Neural progenitor cell (in vitro differentiated cells): ENCODE data around the gene MILR1. TPM values are rescaled to one million over a fixed set of nuclear protein-coding genes. Genes with fewer than 3 reads are reported as not detected.

ENCODE experiments used
- DNase-seq: peaks from one replicate; pipeline ENCODE4 v3.0.0-alpha.2; 2016; ENCODE audit warnings: low spot score
- H2AFZ ChIP-seq: fragments of 200-600 bp; sonication (generic); replicated peaks from 2 replicates; pipeline ENCODE4 v1.6.1; 2016; ENCODE audit warnings: antibody characterized with exemption
- H3F3A ChIP-seq: fragments of 200-600 bp; sonication (generic); 2 replicates; pipeline ENCODE4 v1.6.1; 2016; ENCODE audit warnings: antibody characterized with exemption, low read depth
- H3K27ac ChIP-seq: fragments of 200-600 bp; sonication (generic); 2 replicates; pipeline ENCODE4 v1.5.1; 2016; ENCODE audit warnings: mild to moderate bottlenecking
- H3K27me3 ChIP-seq: fragments of 200-600 bp; sonication (generic); 2 replicates; pipeline ENCODE4 v1.6.1; 2016; ENCODE audit warnings: mild to moderate bottlenecking, moderate library complexity
- H3K36me3 ChIP-seq: fragments of 200-600 bp; sonication (generic); 2 replicates; pipeline ENCODE4 v1.5.1; 2016
- H3K4me1 ChIP-seq: fragments of 200-600 bp; sonication (generic); 2 replicates; pipeline ENCODE4 v1.6.1; 2016; ENCODE audit warnings: mixed run types
- H3K4me2 ChIP-seq: fragments of 200-600 bp; sonication (generic); 2 replicates; pipeline ENCODE4 v1.6.1; 2016
- H3K4me3 ChIP-seq: fragments of 200-600 bp; sonication (generic); 2 replicates; pipeline ENCODE4 v1.5.1; 2016
- H3K79me2 ChIP-seq: fragments of 200-600 bp; sonication (generic); 2 replicates; pipeline ENCODE4 v1.6.1; 2016; ENCODE audit warnings: low read depth
- H3K9ac ChIP-seq: fragments of 200-600 bp; sonication (generic); 2 replicates; pipeline ENCODE4 v1.6.1; 2016
- H3K9me3 ChIP-seq: fragments of 200-600 bp; sonication (generic); 2 replicates; pipeline ENCODE4 v1.5.1; 2016; ENCODE audit warnings: low read depth
- H4K20me1 ChIP-seq: fragments of 200-600 bp; sonication (generic); 2 replicates; pipeline ENCODE4 v1.6.1; 2016; ENCODE audit warnings: low read depth
- H3K27ac Mint-ChIP-seq: 3 replicates; pipeline ENCODE4 v1.8.0; 2021; ENCODE audit warnings: mixed read lengths
- H3K27me3 Mint-ChIP-seq: 2 replicates; pipeline ENCODE4 v1.8.0; 2022; ENCODE audit warnings: low read depth, mild to moderate bottlenecking, inconsistent platforms, moderate library complexity, mixed read lengths; ENCODE audit not compliant: insufficient read depth
- H3K36me3 Mint-ChIP-seq: 3 replicates; pipeline ENCODE4 v1.8.0; 2021; ENCODE audit warnings: mixed read lengths
- H3K4me1 Mint-ChIP-seq: 3 replicates; pipeline ENCODE4 v1.8.0; 2021; ENCODE audit warnings: mixed read lengths
- H3K4me3 Mint-ChIP-seq: 3 replicates; pipeline ENCODE4 v1.8.0; 2021; ENCODE audit warnings: mild to moderate bottlenecking, moderate library complexity, mixed read lengths
- H3K9me3 Mint-ChIP-seq: 3 replicates; pipeline ENCODE4 v1.8.0; 2020; ENCODE audit warnings: mixed read lengths
- EZH2 ChIP-seq: fragments of 200-600 bp; sonication (generic); IDR thresholded peaks from 2 replicates; pipeline ENCODE4 v1.6.1; 2017; ENCODE audit warnings: antibody characterized with exemption, mild to moderate bottlenecking, moderate library complexity
- EZH2phosphoT487 ChIP-seq: fragments of 200-600 bp; sonication (generic); IDR thresholded peaks from 2 replicates; pipeline ENCODE4 v1.6.1; 2017; ENCODE audit warnings: antibody characterized with exemption
- total RNA-seq: library from RNA; depleted of rRNA; stranded (reverse); fragments of >200 nt; gene quantifications from 2 replicates; pipeline ENCODE4 v1.2.3, GENCODE V29; 2015; ENCODE audit warnings: low replicate concordance
- TF ChIP-seq, protein P1 (sequence below): fragments of 200-600 bp; sonication (generic); IDR thresholded peaks from 2 replicates; pipeline ENCODE4 v1.5.1; 2017; ENCODE audit warnings: antibody characterized with exemption, mild to moderate bottlenecking

MILR1 gene
- total RNA-seq, 1 donor from 2014 or later: not detected

DNA sequence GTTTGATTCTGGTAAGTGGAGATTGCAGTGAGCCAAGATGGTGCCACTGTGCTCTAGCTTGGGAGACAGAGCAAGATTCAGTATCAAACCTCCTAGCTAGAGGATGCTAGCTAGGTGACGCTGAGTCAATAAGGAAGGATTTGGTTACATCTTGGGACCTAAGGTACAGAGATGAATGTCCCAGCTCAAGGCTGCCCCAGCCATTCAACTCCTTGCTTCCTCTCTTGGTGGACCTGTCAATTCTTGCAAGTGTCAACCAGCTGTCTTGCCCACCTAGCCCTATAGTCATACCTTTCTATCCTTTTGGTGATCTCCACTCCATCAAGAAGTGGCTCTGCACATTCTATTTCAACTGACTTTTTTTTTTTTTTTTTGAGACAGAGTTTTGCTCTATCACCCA, 1.4 kb upstream of the MILR1 start:
- TF ChIP-seq, protein P1, sequence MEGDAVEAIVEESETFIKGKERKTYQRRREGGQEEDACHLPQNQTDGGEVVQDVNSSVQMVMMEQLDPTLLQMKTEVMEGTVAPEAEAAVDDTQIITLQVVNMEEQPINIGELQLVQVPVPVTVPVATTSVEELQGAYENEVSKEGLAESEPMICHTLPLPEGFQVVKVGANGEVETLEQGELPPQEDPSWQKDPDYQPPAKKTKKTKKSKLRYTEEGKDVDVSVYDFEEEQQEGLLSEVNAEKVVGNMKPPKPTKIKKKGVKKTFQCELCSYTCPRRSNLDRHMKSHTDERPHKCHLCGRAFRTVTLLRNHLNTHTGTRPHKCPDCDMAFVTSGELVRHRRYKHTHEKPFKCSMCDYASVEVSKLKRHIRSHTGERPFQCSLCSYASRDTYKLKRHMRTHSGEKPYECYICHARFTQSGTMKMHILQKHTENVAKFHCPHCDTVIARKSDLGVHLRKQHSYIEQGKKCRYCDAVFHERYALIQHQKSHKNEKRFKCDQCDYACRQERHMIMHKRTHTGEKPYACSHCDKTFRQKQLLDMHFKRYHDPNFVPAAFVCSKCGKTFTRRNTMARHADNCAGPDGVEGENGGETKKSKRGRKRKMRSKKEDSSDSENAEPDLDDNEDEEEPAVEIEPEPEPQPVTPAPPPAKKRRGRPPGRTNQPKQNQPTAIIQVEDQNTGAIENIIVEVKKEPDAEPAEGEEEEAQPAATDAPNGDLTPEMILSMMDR: no peak
- TF ChIP-seq EZH2 (no peak), EZH2phosphoT487 (no peak)
- Histone ChIP-seq H3K79me2 (no peaks in the 10 kb centered on the region), H3K9me3 (no peaks in the 10 kb centered on the region), H3K9ac (no peak overlapping the region), H3K27me3 (no peaks in the 10 kb centered on the region), H2AFZ (no peak overlapping the region), H3K4me1 (no peaks in the 10 kb centered on the region), H3K4me3 (no peak overlapping the region), H3F3A (no peaks in the 10 kb centered on the region), H3K27ac (no peak overlapping the region), H3K4me2 (no peak overlapping the region), H3K36me3 (no peaks in the 10 kb centered on the region), H4K20me1 (no peaks in the 10 kb centered on the region)
- Mint-ChIP-seq H3K4me1 (no peaks in the 10 kb centered on the region), H3K27ac (no peak overlapping the region), H3K36me3 (no peaks in the 10 kb centered on the region), H3K9me3 (no peaks in the 10 kb centered on the region), H3K4me3 (no peak overlapping the region), H3K27me3 (peaks cover 6% of the 10 kb centered on the region)
- no peak for DNase-seq

DNA sequence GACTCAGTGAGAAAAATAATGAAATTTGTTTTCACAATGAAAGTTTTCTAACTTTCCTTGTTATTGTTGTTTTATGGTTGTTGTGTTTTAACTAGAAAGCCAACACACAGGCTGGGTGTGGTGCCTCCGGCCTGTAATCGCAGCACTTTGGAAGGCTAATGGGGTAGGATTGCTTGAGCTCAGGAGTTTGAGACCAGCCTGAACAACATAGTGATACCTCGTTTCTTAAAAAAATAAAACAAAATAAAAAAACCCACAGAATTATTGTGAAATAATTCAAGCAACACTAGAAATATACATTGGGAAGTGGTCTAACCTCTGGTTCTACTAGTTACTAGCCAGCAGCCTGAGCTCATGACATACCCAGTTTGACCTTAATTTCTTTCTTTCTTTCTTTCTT, 630 bp downstream of the MILR1 start:
- Mint-ChIP-seq H3K4me1 (no peaks in the 10 kb centered on the region), H3K27ac (no peak overlapping the region), H3K36me3 (no peaks in the 10 kb centered on the region), H3K4me3 (no peak overlapping the region), H3K27me3 (peaks cover 8% of the 10 kb centered on the region), H3K9me3 (no peaks in the 10 kb centered on the region)
- H3K9me3 ChIP-seq: no peaks in the 10 kb centered on the region
- no peaks in the 10 kb centered on the region for H3K36me3 ChIP-seq
- H3K27me3 ChIP-seq: no peaks in the 10 kb centered on the region
- no peak for TF ChIP-seq EZH2
- no peak for TF ChIP-seq EZH2phosphoT487
- TF ChIP-seq, protein P1: no peak
- no peak overlapping the region for H3K4me3 ChIP-seq
- no peaks in the 10 kb centered on the region for H3F3A ChIP-seq
- H3K79me2 ChIP-seq: no peaks in the 10 kb centered on the region
- H3K4me1 ChIP-seq: no peaks in the 10 kb centered on the region
- H3K4me2 ChIP-seq: no peak overlapping the region
- no peak for DNase-seq
- H4K20me1 ChIP-seq: no peaks in the 10 kb centered on the region
- H3K9ac ChIP-seq: no peak overlapping the region
- H2AFZ ChIP-seq: no peak overlapping the region
- H3K27ac ChIP-seq: no peak overlapping the region

DNA sequence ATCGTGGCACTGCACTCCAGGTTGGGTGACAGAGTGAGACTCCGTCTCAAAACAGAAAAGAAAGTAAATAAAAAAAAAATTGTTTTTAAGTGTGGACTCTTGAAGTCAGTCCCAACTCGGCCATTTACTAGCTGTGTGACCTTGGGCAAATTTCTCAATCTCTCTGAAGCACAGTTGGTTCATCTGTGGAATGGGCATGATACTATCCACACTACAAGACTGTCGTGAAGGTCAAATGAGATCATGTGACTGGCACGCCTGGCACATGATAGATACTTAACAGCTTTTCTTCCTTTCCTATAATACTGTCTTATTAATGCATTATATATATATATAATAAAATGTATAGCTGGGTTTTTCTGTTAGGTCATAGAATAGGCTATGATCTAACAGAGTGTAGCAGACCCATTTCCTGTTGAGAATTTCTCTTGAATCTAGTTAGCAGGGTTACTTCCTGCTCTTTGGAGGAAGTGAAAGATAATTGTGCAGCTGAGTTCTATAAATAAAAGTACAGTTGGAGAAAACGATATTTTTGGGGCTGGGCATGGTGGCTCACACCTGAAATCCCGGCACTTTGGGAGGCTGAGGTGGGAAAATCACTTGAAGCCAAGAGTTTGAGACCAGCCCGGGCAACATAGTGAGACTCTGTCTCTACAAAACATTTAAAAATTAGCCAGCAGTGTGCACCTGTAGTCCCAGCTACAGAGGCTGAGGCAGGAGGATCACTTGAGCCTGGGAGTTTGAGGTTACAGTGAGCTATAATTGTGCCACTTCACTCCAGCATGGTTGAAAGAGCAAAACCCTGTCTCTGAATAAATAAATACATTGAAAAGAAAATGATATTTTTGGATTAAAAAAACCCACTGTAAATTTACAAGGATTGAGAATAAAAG, 7.3 kb downstream of the MILR1 start:
- Histone ChIP-seq H3K4me1 (no peaks in the 10 kb centered on the region), H3K27me3 (no peaks in the 10 kb centered on the region), H4K20me1 (no peaks in the 10 kb centered on the region), H3K36me3 (no peaks in the 10 kb centered on the region), H2AFZ (no peak overlapping the region), H3K4me2 (no peak overlapping the region), H3K79me2 (no peaks in the 10 kb centered on the region), H3F3A (no peaks in the 10 kb centered on the region), H3K9me3 (no peaks in the 10 kb centered on the region), H3K4me3 (no peak overlapping the region), H3K9ac (no peak overlapping the region), H3K27ac (no peak overlapping the region)
- Mint-ChIP-seq H3K36me3 (no peaks in the 10 kb centered on the region), H3K4me1 (no peaks in the 10 kb centered on the region), H3K4me3 (no peak overlapping the region), H3K9me3 (no peaks in the 10 kb centered on the region), H3K27me3 (peaks cover 5% of the 10 kb centered on the region), H3K27ac (no peak overlapping the region)
- no peak for DNase-seq
- no peak for TF ChIP-seq EZH2phosphoT487
- TF ChIP-seq, protein P1: no peak
- TF ChIP-seq EZH2: no peak
